Body of pancreas (tissue), 4 donors: ENCODE data around the gene FAM135A. TPM values are rescaled to one million over a fixed set of nuclear protein-coding genes. Genes with fewer than 3 reads are reported as not detected.

ENCODE experiments used
- ATAC-seq: fragments of 150-250 bp; one replicate; pipeline ENCODE4 v1.9.1; 2016
- DNase-seq, 4 donors: peaks; one replicate each; pipeline ENCODE4 v3.0.0-alpha.2; 2019
- H3K27ac ChIP-seq, 4 donors: fragments of 200-600 bp; sonication (generic); 1 replicate in 3 of 4; 2 replicates in 1 of 4; pipeline versions ENCODE4 v1.5.1 to v1.6.1; 2016 to 2019; ENCODE audit warnings: mild to moderate bottlenecking in 1 of 4, mixed read lengths in 1 of 4, moderate library complexity in 1 of 4
- H3K27me3 ChIP-seq, 2 donors: fragments of 200-600 bp; sonication (generic); one replicate each; pipeline ENCODE4 v1.6.0; 2016; ENCODE audit warnings: mild to moderate bottlenecking in 1 of 2
- H3K36me3 ChIP-seq, 2 donors: fragments of 200-600 bp; sonication (generic); replicated peaks in 1 of 2; 2 replicates each; pipeline ENCODE4 v1.5.1; 2016; ENCODE audit warnings: low read depth in 2 of 2; ENCODE audit not compliant: insufficient read depth in 1 of 2
- H3K4me1 ChIP-seq: fragments of 200-600 bp; sonication (generic); one replicate; pipeline ENCODE4 v1.6.0; 2016
- H3K4me3 ChIP-seq, 2 donors: fragments of 200-600 bp; sonication (generic); 1 replicate in 1 of 2; 2 replicates in 1 of 2; pipeline ENCODE4 v1.5.1; 2016 to 2019
- H3K9me3 ChIP-seq, 3 donors: fragments of 200-600 bp; sonication (generic); 1 replicate in 2 of 3; 2 replicates in 1 of 3; pipeline ENCODE4 v1.5.1; 2016
- CTCF ChIP-seq, 7 experiments: fragments of 450-650 bp in 4 of 7; fragments of 200-600 bp in 3 of 7; sonication (generic) in 3 of 7; IDR thresholded peaks; one replicate each; pipeline ENCODE4 v1.5.1; 2016 to 2019; ENCODE audit warnings: antibody characterized with exemption in 7 of 7
- POLR2A ChIP-seq, 3 donors: fragments of 450-650 bp; IDR thresholded peaks; one replicate each; pipeline ENCODE4 v1.6.1; 2016; ENCODE audit warnings: antibody characterized with exemption in 3 of 3, mild to moderate bottlenecking in 2 of 3
- WGBS, 2 donors: methylation state at CpG; one replicate each; pipeline ENCODE4 v1.1.5; 2017; 5-methylcytosine and 5-hydroxymethylcytosine counted together
- intact Hi-C: fragments of 100-400 bp; cut with DNase I; formaldehyde crosslinking; loops from one replicate; pipeline ENCODE4 v1.15.1; 2023
- total RNA-seq, 2 donors: library from RNA; depleted of rRNA; stranded (reverse); fragments of >200 nt; gene quantifications; one replicate each; pipeline ENCODE4 v1.1.0, GENCODE V29; 2016

FAM135A gene
- total RNA-seq, 2 donors from 2014 or later = 19.4 to 29.3 TPM

GRCh38 chr6:70371454-70372105 lies 41.7 kb upstream of the FAM135A start:
- 0 to 9% methylated on average over 1 of the region's 1 CpG for WGBS, 2 donors
- TF ChIP-seq POLR2A (IDR thresholded peaks at IDR 0.05) (no peak), CTCF (IDR thresholded peaks at IDR 0.05) (peak; percentile 44 to 87 (median 75))
- Histone ChIP-seq H3K27me3 (no peaks in the 10 kb centered on the region), H3K36me3 (no peaks in the 10 kb centered on the region), H3K27ac (no peak overlapping the region), H3K4me3 (no peak overlapping the region), H3K4me1 (peaks cover 5% of the 10 kb centered on the region), H3K9me3 (no peaks in the 10 kb centered on the region)
- DNase-seq (no peak), ATAC-seq (peak; percentile 81)
- intact Hi-C loops = no loop called here

GRCh38 chr6:70375166-70375565 lies 38.1 kb upstream of the FAM135A start:
- no peak overlapping the region for H3K27ac ChIP-seq
- H3K36me3 ChIP-seq = no peaks in the 10 kb centered on the region
- no peaks in the 10 kb centered on the region for H3K9me3 ChIP-seq
- no peaks in the 10 kb centered on the region for H3K4me1 ChIP-seq
- TF ChIP-seq CTCF (IDR thresholded peaks at IDR 0.05) (no peak), POLR2A (IDR thresholded peaks at IDR 0.05) (no peak)
- no peak for ATAC-seq
- no peak for DNase-seq
- WGBS, 2 donors = 85 to 87% methylated on average over 3 of the region's 3 CpGs
- H3K27me3 ChIP-seq = no peaks in the 10 kb centered on the region
- intact Hi-C loops = no loop called here
- no peak overlapping the region for H3K4me3 ChIP-seq

- intact Hi-C loops = no loop called here
- peak; percentile 47 for ATAC-seq
- WGBS, 2 donors = 67 to 71% methylated on average over 10 of the region's 10 CpGs
Measured at GRCh38 chr6:70375882-70376281, 37.4 kb upstream of the FAM135A start.

GRCh38 chr6:70376628-70377027 lies 36.7 kb upstream of the FAM135A start:
- Histone ChIP-seq H3K27ac (no peak overlapping the region), H3K27me3 (no peaks in the 10 kb centered on the region), H3K4me3 (no peak overlapping the region), H3K4me1 (no peaks in the 10 kb centered on the region), H3K9me3 (no peaks in the 10 kb centered on the region), H3K36me3 (no peaks in the 10 kb centered on the region)
- 16 to 34% methylated on average over 1 of the region's 1 CpG for WGBS, 2 donors
- no peak for TF ChIP-seq POLR2A (IDR thresholded peaks at IDR 0.05)
- no peak for TF ChIP-seq CTCF (IDR thresholded peaks at IDR 0.05)
- intact Hi-C loops = no loop called here
- DNase-seq (no peak), ATAC-seq (no peak)

More at GRCh38 chr6:70375882-70376281, 37.4 kb upstream of the FAM135A start:
- DNase-seq = no peak
- Histone ChIP-seq H3K27ac (no peak overlapping the region), H3K27me3 (no peaks in the 10 kb centered on the region), H3K9me3 (no peaks in the 10 kb centered on the region), H3K4me3 (no peak overlapping the region), H3K4me1 (no peaks in the 10 kb centered on the region), H3K36me3 (no peaks in the 10 kb centered on the region)
- no peak for TF ChIP-seq POLR2A (IDR thresholded peaks at IDR 0.05)
- peak in 2 of 7 experiments; percentile 11 to 25 for TF ChIP-seq CTCF (IDR thresholded peaks at IDR 0.05)

GRCh38 chr6:70377372-70377771 lies 35.9 kb upstream of the FAM135A start:
- Histone ChIP-seq H3K27ac (no peak overlapping the region), H3K4me1 (no peaks in the 10 kb centered on the region), H3K36me3 (no peaks in the 10 kb centered on the region), H3K4me3 (no peak overlapping the region), H3K9me3 (no peaks in the 10 kb centered on the region), H3K27me3 (no peaks in the 10 kb centered on the region)
- intact Hi-C loops = no loop called here
- 66 to 71% methylated on average over 3 of the region's 3 CpGs for WGBS, 2 donors
- no peak for TF ChIP-seq CTCF (IDR thresholded peaks at IDR 0.05)
- TF ChIP-seq POLR2A (IDR thresholded peaks at IDR 0.05) = no peak
- ATAC-seq (no peak), DNase-seq (no peak)
